H1 (cell line): ENCODE results near the gene SGO2. TPM values are rescaled to one million over a fixed set of nuclear protein-coding genes. Genes with fewer than 3 reads are reported as not detected.

Source experiments
- BACH1 ChIP-seq: IDR thresholded peaks from 2 replicates; pipeline ENCODE4 v1.6.1; 2012; ENCODE audit warnings: low read length, improper control_type of control experiment
- EP300 ChIP-seq, 2 experiments: IDR thresholded peaks; 1 replicate in 1 of 2; 2 replicates in 1 of 2; pipeline ENCODE4 v1.6.1; 2011 to 2012; ENCODE audit warnings: low read depth in 2 of 2, low read length in 2 of 2, mild to moderate bottlenecking in 2 of 2, borderline replicate concordance in 1 of 2, inconsistent platforms in 1 of 2, moderate library complexity in 1 of 2
- GABPA ChIP-seq: IDR thresholded peaks from 2 replicates; pipeline ENCODE4 v1.6.1; 2011; ENCODE audit warnings: mild to moderate bottlenecking, low read length, moderate library complexity, borderline replicate concordance; ENCODE audit not compliant: insufficient read depth
- polyA plus RNA-seq, 7 experiments: library from polyadenylated mRNA; depleted of rRNA in 3 of 7; stranded (reverse) in 5 of 7; unstranded in 2 of 7; fragments of >200 nt in 5 of 7; fragments of 200-250 nt in 2 of 7; gene quantifications; 1 replicate in 5 of 7; 2 replicates in 1 of 7; 4 replicates in 1 of 7; pipeline versions ENCODE4 v1.2.1 to v1.2.3, GENCODE V29; 2011 to 2013; ENCODE audit warnings: missing spikeins in 2 of 7, mixed read lengths in 2 of 7
- total RNA-seq: library from RNA; stranded (reverse); fragmentation: NEBNext Ultra II Directional; extraction: Animal tissue kit (Norgen Biotek cat#: 25700); gene quantifications from 2 replicates; pipeline ENCODE4 v1.2.1, GENCODE V29; 2021
- TF ChIP-seq, protein P1 (sequence below): fragments of 300-600 bp; sonication (generic); IDR thresholded peaks from 2 replicates; pipeline ENCODE4 v1.7.1; 2012; ENCODE audit warnings: low read length, moderate library complexity, mild to moderate bottlenecking, inconsistent platforms; ENCODE audit not compliant: insufficient replicate concordance
- TF ChIP-seq, protein P2 (sequence below), 3 experiments: IDR thresholded peaks; 1 replicate in 2 of 3; 2 replicates in 1 of 3; pipeline versions ENCODE4 v1.5.1 to v1.6.1; 2011; ENCODE audit warnings: low read length in 3 of 3, mild to moderate bottlenecking in 3 of 3, inconsistent platforms in 2 of 3, low read depth in 1 of 3, moderate library complexity in 1 of 3; ENCODE audit not compliant: insufficient read depth in 1 of 3; ENCODE audit errors: control extremely low read depth in 1 of 3

The SGO2 gene
- total and polyA plus RNA-seq, 2 of the 8 experiments (the other 6 are each of a cell fraction or from before 2014, with no cell fraction given): 2.4 to 33.2 TPM

DNA sequence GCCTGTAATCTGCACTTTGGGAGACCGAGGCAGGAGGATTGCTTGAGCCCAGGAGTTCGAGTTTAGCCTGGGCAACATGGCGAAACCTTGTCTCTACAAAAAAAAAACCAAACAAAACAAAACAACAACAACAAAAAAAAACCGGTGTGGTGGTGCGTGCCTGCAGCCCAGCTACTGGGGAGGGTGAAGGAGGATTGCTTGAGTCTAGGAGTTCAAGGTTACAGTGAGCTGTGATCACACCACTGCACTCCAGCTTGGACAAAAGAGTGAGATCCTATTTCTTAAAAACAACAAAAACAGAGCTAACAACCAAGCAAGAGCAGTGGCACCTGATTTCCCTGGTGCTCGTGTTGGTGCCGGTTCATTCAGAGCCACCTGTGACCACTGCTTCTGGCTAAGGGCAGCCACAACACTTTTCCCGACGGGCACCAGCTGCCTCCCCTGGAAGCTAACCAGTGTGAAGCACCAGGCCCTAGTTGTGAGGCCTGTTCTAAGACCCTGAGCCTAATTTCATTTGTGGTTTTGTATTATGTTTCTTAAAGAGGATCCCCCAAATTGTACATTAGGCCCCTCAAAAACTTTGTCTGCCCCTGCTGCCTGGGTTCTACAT lies 61.1 kb downstream of the SGO2 start (continued):
- TF ChIP-seq, protein P1, sequence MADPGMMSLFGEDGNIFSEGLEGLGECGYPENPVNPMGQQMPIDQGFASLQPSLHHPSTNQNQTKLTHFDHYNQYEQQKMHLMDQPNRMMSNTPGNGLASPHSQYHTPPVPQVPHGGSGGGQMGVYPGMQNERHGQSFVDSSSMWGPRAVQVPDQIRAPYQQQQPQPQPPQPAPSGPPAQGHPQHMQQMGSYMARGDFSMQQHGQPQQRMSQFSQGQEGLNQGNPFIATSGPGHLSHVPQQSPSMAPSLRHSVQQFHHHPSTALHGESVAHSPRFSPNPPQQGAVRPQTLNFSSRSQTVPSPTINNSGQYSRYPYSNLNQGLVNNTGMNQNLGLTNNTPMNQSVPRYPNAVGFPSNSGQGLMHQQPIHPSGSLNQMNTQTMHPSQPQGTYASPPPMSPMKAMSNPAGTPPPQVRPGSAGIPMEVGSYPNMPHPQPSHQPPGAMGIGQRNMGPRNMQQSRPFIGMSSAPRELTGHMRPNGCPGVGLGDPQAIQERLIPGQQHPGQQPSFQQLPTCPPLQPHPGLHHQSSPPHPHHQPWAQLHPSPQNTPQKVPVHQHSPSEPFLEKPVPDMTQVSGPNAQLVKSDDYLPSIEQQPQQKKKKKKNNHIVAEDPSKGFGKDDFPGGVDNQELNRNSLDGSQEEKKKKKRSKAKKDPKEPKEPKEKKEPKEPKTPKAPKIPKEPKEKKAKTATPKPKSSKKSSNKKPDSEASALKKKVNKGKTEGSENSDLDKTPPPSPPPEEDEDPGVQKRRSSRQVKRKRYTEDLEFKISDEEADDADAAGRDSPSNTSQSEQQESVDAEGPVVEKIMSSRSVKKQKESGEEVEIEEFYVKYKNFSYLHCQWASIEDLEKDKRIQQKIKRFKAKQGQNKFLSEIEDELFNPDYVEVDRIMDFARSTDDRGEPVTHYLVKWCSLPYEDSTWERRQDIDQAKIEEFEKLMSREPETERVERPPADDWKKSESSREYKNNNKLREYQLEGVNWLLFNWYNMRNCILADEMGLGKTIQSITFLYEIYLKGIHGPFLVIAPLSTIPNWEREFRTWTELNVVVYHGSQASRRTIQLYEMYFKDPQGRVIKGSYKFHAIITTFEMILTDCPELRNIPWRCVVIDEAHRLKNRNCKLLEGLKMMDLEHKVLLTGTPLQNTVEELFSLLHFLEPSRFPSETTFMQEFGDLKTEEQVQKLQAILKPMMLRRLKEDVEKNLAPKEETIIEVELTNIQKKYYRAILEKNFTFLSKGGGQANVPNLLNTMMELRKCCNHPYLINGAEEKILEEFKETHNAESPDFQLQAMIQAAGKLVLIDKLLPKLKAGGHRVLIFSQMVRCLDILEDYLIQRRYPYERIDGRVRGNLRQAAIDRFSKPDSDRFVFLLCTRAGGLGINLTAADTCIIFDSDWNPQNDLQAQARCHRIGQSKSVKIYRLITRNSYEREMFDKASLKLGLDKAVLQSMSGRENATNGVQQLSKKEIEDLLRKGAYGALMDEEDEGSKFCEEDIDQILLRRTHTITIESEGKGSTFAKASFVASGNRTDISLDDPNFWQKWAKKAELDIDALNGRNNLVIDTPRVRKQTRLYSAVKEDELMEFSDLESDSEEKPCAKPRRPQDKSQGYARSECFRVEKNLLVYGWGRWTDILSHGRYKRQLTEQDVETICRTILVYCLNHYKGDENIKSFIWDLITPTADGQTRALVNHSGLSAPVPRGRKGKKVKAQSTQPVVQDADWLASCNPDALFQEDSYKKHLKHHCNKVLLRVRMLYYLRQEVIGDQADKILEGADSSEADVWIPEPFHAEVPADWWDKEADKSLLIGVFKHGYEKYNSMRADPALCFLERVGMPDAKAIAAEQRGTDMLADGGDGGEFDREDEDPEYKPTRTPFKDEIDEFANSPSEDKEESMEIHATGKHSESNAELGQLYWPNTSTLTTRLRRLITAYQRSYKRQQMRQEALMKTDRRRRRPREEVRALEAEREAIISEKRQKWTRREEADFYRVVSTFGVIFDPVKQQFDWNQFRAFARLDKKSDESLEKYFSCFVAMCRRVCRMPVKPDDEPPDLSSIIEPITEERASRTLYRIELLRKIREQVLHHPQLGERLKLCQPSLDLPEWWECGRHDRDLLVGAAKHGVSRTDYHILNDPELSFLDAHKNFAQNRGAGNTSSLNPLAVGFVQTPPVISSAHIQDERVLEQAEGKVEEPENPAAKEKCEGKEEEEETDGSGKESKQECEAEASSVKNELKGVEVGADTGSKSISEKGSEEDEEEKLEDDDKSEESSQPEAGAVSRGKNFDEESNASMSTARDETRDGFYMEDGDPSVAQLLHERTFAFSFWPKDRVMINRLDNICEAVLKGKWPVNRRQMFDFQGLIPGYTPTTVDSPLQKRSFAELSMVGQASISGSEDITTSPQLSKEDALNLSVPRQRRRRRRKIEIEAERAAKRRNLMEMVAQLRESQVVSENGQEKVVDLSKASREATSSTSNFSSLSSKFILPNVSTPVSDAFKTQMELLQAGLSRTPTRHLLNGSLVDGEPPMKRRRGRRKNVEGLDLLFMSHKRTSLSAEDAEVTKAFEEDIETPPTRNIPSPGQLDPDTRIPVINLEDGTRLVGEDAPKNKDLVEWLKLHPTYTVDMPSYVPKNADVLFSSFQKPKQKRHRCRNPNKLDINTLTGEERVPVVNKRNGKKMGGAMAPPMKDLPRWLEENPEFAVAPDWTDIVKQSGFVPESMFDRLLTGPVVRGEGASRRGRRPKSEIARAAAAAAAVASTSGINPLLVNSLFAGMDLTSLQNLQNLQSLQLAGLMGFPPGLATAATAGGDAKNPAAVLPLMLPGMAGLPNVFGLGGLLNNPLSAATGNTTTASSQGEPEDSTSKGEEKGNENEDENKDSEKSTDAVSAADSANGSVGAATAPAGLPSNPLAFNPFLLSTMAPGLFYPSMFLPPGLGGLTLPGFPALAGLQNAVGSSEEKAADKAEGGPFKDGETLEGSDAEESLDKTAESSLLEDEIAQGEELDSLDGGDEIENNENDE: no peak
- TF ChIP-seq, protein P2, sequence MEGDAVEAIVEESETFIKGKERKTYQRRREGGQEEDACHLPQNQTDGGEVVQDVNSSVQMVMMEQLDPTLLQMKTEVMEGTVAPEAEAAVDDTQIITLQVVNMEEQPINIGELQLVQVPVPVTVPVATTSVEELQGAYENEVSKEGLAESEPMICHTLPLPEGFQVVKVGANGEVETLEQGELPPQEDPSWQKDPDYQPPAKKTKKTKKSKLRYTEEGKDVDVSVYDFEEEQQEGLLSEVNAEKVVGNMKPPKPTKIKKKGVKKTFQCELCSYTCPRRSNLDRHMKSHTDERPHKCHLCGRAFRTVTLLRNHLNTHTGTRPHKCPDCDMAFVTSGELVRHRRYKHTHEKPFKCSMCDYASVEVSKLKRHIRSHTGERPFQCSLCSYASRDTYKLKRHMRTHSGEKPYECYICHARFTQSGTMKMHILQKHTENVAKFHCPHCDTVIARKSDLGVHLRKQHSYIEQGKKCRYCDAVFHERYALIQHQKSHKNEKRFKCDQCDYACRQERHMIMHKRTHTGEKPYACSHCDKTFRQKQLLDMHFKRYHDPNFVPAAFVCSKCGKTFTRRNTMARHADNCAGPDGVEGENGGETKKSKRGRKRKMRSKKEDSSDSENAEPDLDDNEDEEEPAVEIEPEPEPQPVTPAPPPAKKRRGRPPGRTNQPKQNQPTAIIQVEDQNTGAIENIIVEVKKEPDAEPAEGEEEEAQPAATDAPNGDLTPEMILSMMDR (IDR thresholded peaks at IDR 0.05; ENCODE audit: control extremely low read depth in 1 of 3, insufficient read depth in 1 of 3, low read depth in 1 of 3, low read length in 3 of 3): no peak
- no peak for TF ChIP-seq EP300 (IDR thresholded peaks at IDR 0.05; ENCODE audit: borderline replicate concordance in 1 of 2, low read depth in 2 of 2, low read length in 2 of 2)
- no peak for TF ChIP-seq GABPA
- TF ChIP-seq BACH1: no peak
